SK-N-SH (cell line): ENCODE measurements around the gene ARL2BP. TPM values are rescaled to one million over a fixed set of nuclear protein-coding genes. Genes with fewer than 3 reads are reported as not detected.
"Not testable (repeated sequence)": the region's sequence is repeated elsewhere in the genome, so short reads cannot be mapped to it uniquely, and the experiment has no call there.

Experiments used
- CTCF ChIA-PET: fragments of 300-600, 350-600 bp; formaldehyde crosslinking; extraction: SDS; loops from one replicate; lab custom pipeline; 2021; lab: Yijun Ruan, JAX
- POLR2A ChIA-PET: fragments of 350-600 bp; sonication (Branson Sonifier 250); formaldehyde crosslinking; extraction: SDS; loops from one replicate; lab custom pipeline; 2020; ENCODE audit warnings: antibody characterized with exemption, inconsistent platforms; lab: Yijun Ruan, JAX
- DNase-seq: peaks from one replicate; pipeline ENCODE4 v3.0.0; 2012
- H2AFZ ChIP-seq: fragments of 200-600 bp; sonication (generic); 2 replicates; pipeline ENCODE4 v1.8.1; 2016; ENCODE audit warnings: antibody characterized with exemption, mild to moderate bottlenecking, low read depth
- H3F3A ChIP-seq: fragments of 200-600 bp; sonication (generic); replicated peaks from 2 replicates; pipeline ENCODE3; 2016; ENCODE audit warnings: antibody characterized with exemption, mild to moderate bottlenecking; ENCODE audit not compliant: insufficient read depth
- H3K27ac ChIP-seq, 2 experiments: fragments of 200-500 bp in 1 of 2; fragments of 200-600 bp in 1 of 2; sonication (Bioruptor generic) in 1 of 2; sonication (generic), shearing (Covaris generic) in 1 of 2; 2 replicates each; pipeline versions ENCODE4 v1.5.1 to v1.6.1; 2014 to 2016; ENCODE audit warnings: low read depth in 2 of 2, inconsistent platforms in 1 of 2, low read length in 1 of 2, mild to moderate bottlenecking in 1 of 2, mixed read lengths in 1 of 2
- H3K27me3 ChIP-seq: fragments of 200-600 bp; sonication (generic), shearing (Covaris generic); 2 replicates; pipeline ENCODE4 v1.6.1; 2016; ENCODE audit warnings: mixed run types; ENCODE audit not compliant: insufficient read depth
- H3K36me3 ChIP-seq, 2 experiments: fragments of 200-500 bp in 1 of 2; fragments of 200-600 bp in 1 of 2; sonication (Bioruptor generic) in 1 of 2; sonication (generic) in 1 of 2; replicated peaks in 1 of 2; 2 replicates each; pipeline versions ENCODE3 to v1.5.1; 2014 to 2016; ENCODE audit warnings: low read length in 1 of 2, mild to moderate bottlenecking in 1 of 2; ENCODE audit not compliant: insufficient read depth in 2 of 2, control insufficient read depth in 1 of 2
- H3K4me1 ChIP-seq, 2 experiments: fragments of 200-500 bp in 1 of 2; fragments of 200-600 bp in 1 of 2; sonication (Bioruptor generic) in 1 of 2; sonication (generic), shearing (Covaris generic) in 1 of 2; 2 replicates each; pipeline versions ENCODE4 v1.5.1 to v1.6.1; 2014 to 2016; ENCODE audit warnings: low read depth in 1 of 2, low read length in 1 of 2, mixed run types in 1 of 2; ENCODE audit not compliant: insufficient read depth in 2 of 2, control insufficient read depth in 1 of 2
- H3K4me2 ChIP-seq: fragments of 200-600 bp; sonication (generic), shearing (Covaris generic); 2 replicates; pipeline ENCODE4 v1.6.1; 2017; ENCODE audit warnings: mixed run types
- H3K4me3 ChIP-seq, 2 experiments: fragments of 200-500 bp in 1 of 2; fragments of 200-600 bp in 1 of 2; sonication (Bioruptor generic) in 1 of 2; sonication (generic), shearing (Covaris generic) in 1 of 2; 2 replicates each; pipeline versions ENCODE4 v1.5.1 to v1.8.1; 2014 to 2016; ENCODE audit warnings: low read depth in 2 of 2, inconsistent platforms in 1 of 2, low read length in 1 of 2, mild to moderate bottlenecking in 1 of 2, mixed read lengths in 1 of 2, moderate library complexity in 1 of 2
- H3K79me2 ChIP-seq: fragments of 200-600 bp; sonication (generic); 2 replicates; pipeline ENCODE4 v1.8.1; 2017; ENCODE audit warnings: mild to moderate bottlenecking; ENCODE audit not compliant: insufficient read depth
- H3K9ac ChIP-seq: fragments of 200-600 bp; sonication (generic); 2 replicates; pipeline ENCODE4 v1.6.1; 2017; ENCODE audit warnings: mixed run types
- H3K9me2 ChIP-seq: fragments of 200-600 bp; sonication (generic); 2 replicates; pipeline ENCODE4 v1.6.1; 2017; ENCODE audit warnings: mixed run types
- H3K9me3 ChIP-seq: fragments of 200-600 bp; sonication (generic); 2 replicates; pipeline ENCODE4 v1.6.1; 2017; ENCODE audit warnings: mixed run types, mild to moderate bottlenecking, moderate library complexity
- H4K20me1 ChIP-seq: fragments of 200-600 bp; sonication (generic); 2 replicates; pipeline ENCODE4 v1.6.1; 2017; ENCODE audit warnings: mild to moderate bottlenecking, mixed run types; ENCODE audit not compliant: insufficient read depth
- CHD2 ChIP-seq: fragments of 150-350 bp; IDR thresholded peaks from 2 replicates; pipeline ENCODE4 v1.6.1; 2018; ENCODE audit warnings: low read length; ENCODE audit not compliant: partially characterized antibody
- EP300 ChIP-seq, 2 experiments: IDR thresholded peaks; 2 replicates each; pipeline versions ENCODE4 v1.4.0 to v1.6.1; 2012; ENCODE audit warnings: borderline replicate concordance in 1 of 2, low read depth in 1 of 2, low read length in 1 of 2
- FOXJ3 ChIP-seq: sonication (generic); formaldehyde crosslinking; IDR thresholded peaks from 2 replicates; pipeline ENCODE4 v1.5.1; 2020; ENCODE audit warnings: mild to moderate bottlenecking, missing genetic modification reagents
- MAX ChIP-seq: IDR thresholded peaks from 2 replicates; pipeline ENCODE4 v1.4.0; 2012; ENCODE audit warnings: low read depth
- MXI1 ChIP-seq: IDR thresholded peaks from 2 replicates; pipeline ENCODE4 v1.6.1; 2012; ENCODE audit warnings: mild to moderate bottlenecking, low read depth, low read length, improper control_type of control experiment
- USF1 ChIP-seq: IDR thresholded peaks from 2 replicates; pipeline ENCODE4 v1.4.0; 2012; ENCODE audit warnings: low read depth, borderline replicate concordance
- YY1 ChIP-seq: IDR thresholded peaks from 2 replicates; pipeline ENCODE4 v1.4.0; 2012; ENCODE audit warnings: low read depth, mild to moderate bottlenecking
- WGBS: methylation state at CpG from one replicate; pipeline ENCODE4 v1.1.6; 2017; ENCODE audit warnings: low lambda C conversion rate; 5-methylcytosine and 5-hydroxymethylcytosine counted together
- polyA plus RNA-seq, 3 experiments: library from polyadenylated mRNA; depleted of rRNA; stranded (reverse); fragments of >200 nt; gene quantifications; 2 replicates each; pipeline ENCODE4 v1.2.3, GENCODE V29; 2012
- TF ChIP-seq, protein P1 (sequence below): fragments of 150-350 bp; IDR thresholded peaks from 2 replicates; pipeline ENCODE4 v1.6.1; 2017; ENCODE audit warnings: antibody characterized with exemption, low read length, low read depth, borderline replicate concordance

The ARL2BP gene
- polyA plus RNA-seq, 1 of the 3 experiments (the other 2 are of a cell fraction): 61.8 TPM

- TF ChIP-seq EP300 (IDR thresholded peaks at IDR 0.05; ENCODE audit: borderline replicate concordance in 1 of 2, low read depth in 1 of 2, low read length in 1 of 2) (peak in 1 of 2 experiments; percentile 96; a peak in 2 of 4 replicates), FOXJ3 (CRISPR knock-in tag) (peak; percentile 99), CHD2 (peak; percentile 88), MAX (no peak), USF1 (no peak), YY1 (no peak), MXI1 (peak; percentile 71)
- TF ChIP-seq, protein P1, sequence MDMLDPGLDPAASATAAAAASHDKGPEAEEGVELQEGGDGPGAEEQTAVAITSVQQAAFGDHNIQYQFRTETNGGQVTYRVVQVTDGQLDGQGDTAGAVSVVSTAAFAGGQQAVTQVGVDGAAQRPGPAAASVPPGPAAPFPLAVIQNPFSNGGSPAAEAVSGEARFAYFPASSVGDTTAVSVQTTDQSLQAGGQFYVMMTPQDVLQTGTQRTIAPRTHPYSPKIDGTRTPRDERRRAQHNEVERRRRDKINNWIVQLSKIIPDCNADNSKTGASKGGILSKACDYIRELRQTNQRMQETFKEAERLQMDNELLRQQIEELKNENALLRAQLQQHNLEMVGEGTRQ: no peak
Observed at GRCh38 chr16:57196753-57197152, 48.3 kb upstream of the ARL2BP start (continued).

DNA sequence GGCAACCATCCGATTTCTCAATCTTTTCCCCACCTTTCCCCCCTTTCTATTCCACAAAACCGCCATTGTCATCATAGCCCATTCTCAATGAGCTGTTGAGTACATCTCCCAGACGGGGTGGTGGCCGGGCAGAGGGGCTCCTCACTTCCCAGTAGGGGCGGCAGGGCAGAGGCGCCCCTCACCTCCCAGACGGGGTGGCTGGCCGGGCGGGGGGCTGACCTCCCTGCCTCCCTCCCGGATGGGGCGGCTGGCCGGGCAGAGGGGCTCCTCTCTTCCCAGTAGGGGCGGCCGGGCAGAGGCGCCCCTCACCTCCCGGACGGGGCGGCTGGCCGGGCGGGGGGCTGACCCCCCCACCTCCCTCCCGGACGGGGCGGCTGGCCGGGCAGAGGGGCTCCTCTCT, 44.7 kb upstream of the ARL2BP start:
- H3K9me2 ChIP-seq, DNase-seq, H3K4me2 ChIP-seq, H3K27ac ChIP-seq, CTCF ChIA-PET, H3K27me3 ChIP-seq, H2AFZ ChIP-seq, H3F3A ChIP-seq, H3K9ac ChIP-seq, H4K20me1 ChIP-seq, POLR2A ChIA-PET, H3K4me3 ChIP-seq, H3K9me3 ChIP-seq: not testable (repeated sequence)
- Histone ChIP-seq H3K4me1 (peaks cover 9 to 16% of the 10 kb centered on the region in 2 experiments; a peak in 3 of 4 replicates), H3K79me2 (peaks cover 72% of the 10 kb centered on the region), H3K36me3 (peaks cover 14% of the 10 kb centered on the region in 2 experiments)
- WGBS: 83% methylated on average over 6 of the region's 24 CpGs

GRCh38 chr16:57200926-57201325, 44.1 kb upstream of the ARL2BP start:
- H3K27ac ChIP-seq, H4K20me1 ChIP-seq, CTCF ChIA-PET, H3K4me2 ChIP-seq, H3F3A ChIP-seq, H3K9ac ChIP-seq, H3K9me3 ChIP-seq, H2AFZ ChIP-seq, H3K27me3 ChIP-seq, POLR2A ChIA-PET, H3K4me3 ChIP-seq, DNase-seq, H3K9me2 ChIP-seq: not testable (repeated sequence)
- 89% methylated on average over 7 of the region's 27 CpGs for WGBS
- H3K79me2 ChIP-seq: peaks cover 70% of the 10 kb centered on the region
- peaks cover 9 to 16% of the 10 kb centered on the region in 2 experiments; a peak in 3 of 4 replicates for H3K4me1 ChIP-seq
- peaks cover 19 to 20% of the 10 kb centered on the region in 2 experiments for H3K36me3 ChIP-seq
